CMK (cell line): ENCODE measurements around the gene CMSS1.
A peak's percentile ranks its signal among the peaks of the same experiment; 100 is the strongest.

Experiments used
- DNase-seq: peaks from one replicate; pipeline ENCODE4 v3.0.0-alpha.2; 2010; ENCODE audit warnings: low read depth

The CMSS1 gene

GRCh38 chr3:99997293-99997692 is 179.6 kb downstream of the CMSS1 start:
- no peak for DNase-seq

GRCh38 chr3:99999536-99999935 is 181.9 kb downstream of the CMSS1 start:
- DNase-seq: no peak

GRCh38 chr3:100001083-100001482 is 183.4 kb downstream of the CMSS1 start:
- DNase-seq: no peak

GRCh38 chr3:100001526-100002270 is 184.0 kb downstream of the CMSS1 start:
- DNase-seq: no peak

DNA sequence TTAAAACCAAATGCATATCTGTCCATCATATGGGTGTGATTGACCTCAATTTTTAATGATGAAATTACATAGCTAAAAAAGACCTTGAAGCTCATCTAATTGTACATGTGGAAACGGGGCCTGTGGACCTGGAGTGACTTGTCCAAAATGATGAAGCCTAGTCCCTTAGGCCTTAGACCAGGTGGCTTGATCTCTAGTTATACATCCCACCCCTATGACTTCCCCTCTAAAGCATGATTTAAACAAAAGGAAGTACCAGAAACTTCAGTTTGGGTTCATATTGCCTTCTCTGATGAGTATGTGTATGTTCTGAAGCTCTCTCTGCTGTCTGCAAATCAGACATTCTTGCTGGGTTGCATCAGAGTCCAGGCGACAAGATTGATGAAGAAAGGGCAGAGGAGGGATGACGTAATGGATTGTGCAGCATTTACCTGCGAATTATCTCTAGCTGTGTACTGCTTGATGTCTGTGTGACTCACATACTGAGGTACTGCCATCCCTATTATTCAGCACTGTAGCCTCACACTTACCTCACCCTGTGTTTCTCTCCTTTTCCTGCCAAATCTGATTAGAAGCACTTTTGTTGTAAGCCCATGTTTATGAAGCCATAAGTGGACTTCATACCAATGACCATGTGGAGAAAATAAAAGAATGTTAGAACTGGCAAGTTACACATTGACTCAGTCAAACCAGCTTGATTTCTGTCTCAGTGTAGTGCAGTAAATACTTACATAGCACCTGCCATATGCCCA is 185.1 kb downstream of the CMSS1 start:
- DNase-seq: no peak

GRCh38 chr3:100003609-100004503 is 186.2 kb downstream of the CMSS1 start:
- no peak for DNase-seq

- no peak for DNase-seq
These were observed 187.3 kb downstream of the CMSS1 start for GRCh38 chr3:100004931-100005330.

GRCh38 chr3:100005665-100006393 is 188.2 kb downstream of the CMSS1 start:
- no peak for DNase-seq

GRCh38 chr3:100006570-100007271 is 189.1 kb downstream of the CMSS1 start:
- no peak for DNase-seq

DNA sequence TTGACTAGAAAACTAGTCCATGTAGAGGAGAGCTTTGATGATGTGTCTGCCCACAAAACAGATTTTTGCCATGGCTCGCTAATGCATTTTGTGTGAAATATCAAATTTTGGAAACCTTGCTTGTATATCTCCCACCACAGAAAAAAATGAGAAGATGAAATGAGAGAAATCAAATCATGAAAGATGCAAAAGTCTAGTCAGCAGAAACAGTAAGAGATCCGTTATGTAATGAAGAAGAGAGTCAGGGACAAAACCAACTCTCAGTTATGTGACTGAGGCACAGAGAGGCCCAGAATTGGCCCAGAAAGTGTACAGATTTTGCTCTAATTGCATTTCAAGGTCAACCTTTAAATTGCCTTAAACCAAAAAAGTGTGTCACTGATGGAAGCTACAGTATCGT is 189.7 kb downstream of the CMSS1 start:
- no peak for DNase-seq

GRCh38 chr3:100008081-100008698 is 190.5 kb downstream of the CMSS1 start:
- DNase-seq: peak; percentile 5

DNA sequence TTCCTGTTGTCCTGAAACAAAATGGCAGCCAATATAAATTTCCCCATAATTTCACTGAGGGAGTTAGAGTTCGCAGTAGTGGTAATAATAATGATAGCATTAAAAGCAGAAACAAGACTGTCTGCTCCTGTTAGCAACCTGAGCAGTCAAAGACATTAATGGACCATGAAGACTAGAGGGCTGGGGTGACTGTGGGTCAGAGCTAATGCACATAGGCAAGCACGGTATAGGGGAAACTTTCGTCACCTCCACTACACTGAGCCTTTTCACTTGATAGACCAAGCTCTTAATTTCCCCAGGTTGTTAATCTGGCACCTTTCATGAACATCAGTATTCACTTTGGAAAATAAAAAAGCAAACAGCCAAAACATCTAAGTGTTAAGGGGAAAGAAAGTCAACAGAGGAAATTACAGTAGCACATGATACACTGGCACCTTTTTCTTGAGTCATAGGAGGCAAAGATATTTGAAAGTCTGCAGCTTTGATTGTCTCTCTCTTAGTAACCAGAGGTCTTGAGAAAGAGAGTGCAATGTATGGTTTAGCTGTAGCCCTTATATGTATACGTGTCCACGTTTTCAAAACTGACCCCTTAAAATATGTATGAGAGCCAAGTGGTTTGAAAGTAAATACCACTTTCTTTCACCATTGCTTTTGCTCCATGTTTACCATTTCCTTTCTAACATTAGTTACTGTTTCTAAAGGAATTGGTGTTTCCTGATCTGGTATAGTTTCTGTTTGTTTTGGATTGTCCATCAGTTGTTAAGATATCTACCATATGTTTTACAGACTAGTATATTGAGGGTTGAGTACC is 191.8 kb downstream of the CMSS1 start:
- DNase-seq: no peak

GRCh38 chr3:100010087-100010417 is 192.4 kb downstream of the CMSS1 start:
- no peak for DNase-seq

GRCh38 chr3:100018806-100019205 is 201.1 kb downstream of the CMSS1 start:
- DNase-seq: no peak

DNA sequence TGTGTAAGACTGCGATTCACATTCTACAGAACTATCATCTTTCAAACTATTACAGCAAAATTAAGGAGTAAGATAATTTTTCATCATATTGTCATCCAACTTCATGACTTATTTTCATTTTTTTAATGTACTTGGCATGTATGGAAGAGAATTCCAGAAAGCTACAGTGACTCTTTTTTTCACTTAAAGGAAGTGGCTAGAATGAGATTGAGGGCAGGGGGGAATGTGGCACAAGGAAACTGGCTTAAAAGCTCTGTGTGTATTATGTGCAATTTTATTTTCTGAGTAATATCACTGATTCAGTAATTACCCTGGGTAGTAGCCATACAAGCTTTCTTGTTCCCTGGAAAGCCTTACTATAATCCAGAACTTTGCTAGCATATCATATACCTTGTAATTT is 202.1 kb downstream of the CMSS1 start:
- no peak for DNase-seq

DNA sequence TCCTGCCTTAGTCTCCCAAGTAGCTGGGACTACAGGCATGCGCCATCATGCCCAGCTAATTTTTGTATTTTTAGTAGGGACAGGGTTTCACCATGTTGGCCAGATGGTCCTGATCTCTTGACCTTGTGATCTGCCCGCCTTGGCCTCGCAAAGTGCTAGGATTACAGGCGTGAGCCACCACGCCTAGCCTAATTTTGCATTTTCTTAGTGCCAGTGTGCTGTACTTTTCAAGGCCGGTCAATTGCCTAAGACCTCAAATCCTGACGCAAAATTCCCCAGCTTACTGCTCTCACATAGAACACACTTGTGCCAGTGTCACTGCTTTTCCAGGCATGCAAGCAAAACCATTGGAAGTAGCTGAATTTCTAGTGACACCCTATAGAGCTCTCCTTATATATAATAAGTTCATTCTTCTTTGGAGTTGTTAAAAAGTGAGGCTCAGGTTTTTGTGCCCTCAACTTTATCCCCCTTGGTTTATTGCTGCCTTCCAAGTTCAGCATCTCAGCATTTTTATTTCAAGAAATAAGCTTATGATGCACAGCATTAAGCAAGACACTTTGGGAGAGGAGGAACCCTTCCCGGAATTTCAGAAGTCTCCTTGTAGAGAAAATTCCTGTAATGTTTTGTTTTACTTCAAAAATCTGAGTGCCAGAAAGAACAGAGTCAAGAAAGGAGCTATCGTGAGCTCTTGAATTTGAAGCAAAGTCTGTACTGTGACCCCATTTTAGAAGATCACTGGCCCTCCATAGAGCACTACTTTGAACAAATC is 203.4 kb downstream of the CMSS1 start:
- DNase-seq: no peak

- DNase-seq: no peak
These were observed 204.8 kb downstream of the CMSS1 start for GRCh38 chr3:100022506-100022905.

- no peak for DNase-seq
These were observed 205.5 kb downstream of the CMSS1 start for GRCh38 chr3:100023150-100023549.

- no peak for DNase-seq
These were observed 205.9 kb downstream of the CMSS1 start for GRCh38 chr3:100023595-100023994.
